ENCODE data around the gene BRD4.
A peak's percentile ranks its signal among the peaks of the same experiment; 100 is the strongest.

BRD4 gene

DNA sequence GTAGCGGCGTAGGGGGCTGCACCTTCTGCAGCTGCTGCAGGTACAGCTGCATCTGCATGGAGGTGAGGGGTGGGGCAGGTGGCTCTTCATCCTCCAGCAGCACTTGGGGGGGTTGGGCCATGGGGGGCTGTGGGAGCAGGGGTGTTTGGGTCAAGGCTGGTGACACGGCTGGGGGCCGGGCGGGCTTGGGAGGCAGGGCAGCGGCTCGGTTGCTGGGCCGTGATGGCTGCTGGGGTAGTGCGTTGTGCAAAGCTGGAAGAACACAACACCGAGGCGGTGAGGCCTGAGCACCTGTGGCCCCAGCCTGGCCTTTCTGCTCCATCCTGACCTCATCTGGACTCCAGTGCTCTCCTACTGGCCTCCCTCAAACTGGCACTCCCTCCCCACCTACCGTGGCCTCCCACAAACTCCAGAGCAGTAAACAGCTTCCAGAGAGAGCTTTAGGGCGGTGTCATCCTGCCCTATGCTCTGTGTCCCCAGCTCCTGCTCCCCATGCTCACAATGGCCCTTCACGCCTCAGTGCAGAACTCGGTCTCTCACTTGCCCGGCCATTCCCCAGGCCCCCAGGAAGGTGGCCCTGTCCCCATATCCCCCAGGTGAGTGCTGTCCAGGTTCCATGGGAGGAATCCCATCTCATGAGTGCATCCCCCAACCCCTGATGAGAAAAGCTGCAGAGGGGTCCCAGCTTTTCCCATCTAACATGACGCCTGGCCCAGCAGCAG, 88.9 kb downstream of the BRD4 start:
- in situ Hi-C loops (cut with MboI; ENCODE audit: low pct_unique_long_range_greater_than_20kb, low sequenced_read_pairs): no loop called here
- DNase-seq: no peak

- in situ Hi-C loops (cut with MboI; ENCODE audit: low pct_unique_long_range_greater_than_20kb, low sequenced_read_pairs): no loop called here
- no peak for DNase-seq
Observed at GRCh38 chr19:15241259-15241910, 91.0 kb downstream of the BRD4 start.

DNA sequence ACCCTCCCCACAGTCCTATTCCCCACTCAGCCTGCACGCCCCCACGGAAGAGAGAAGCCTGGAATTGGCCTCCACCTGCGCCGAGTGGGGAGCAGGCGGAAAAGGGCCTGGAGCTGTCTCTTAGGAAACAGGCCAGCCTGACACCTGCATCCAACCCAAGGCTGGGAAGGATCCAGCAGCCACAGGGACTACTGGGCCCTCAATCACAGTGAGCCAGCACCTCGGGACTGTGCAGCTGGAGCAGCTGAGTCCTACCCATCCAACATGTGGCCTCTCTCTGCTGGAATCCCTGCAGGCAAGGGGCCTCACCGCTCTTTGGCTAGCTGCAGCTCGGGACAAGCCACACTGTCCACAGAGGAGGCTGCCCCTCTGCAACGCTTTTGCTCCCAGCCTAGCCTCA, 91.8 kb downstream of the BRD4 start:
- in situ Hi-C loops (cut with MboI; ENCODE audit: low pct_unique_long_range_greater_than_20kb, low sequenced_read_pairs): no loop called here

GRCh38 chr19:15239337-15239949, 92.9 kb downstream of the BRD4 start:
- in situ Hi-C loops (cut with MboI; ENCODE audit: low pct_unique_long_range_greater_than_20kb, low sequenced_read_pairs): no loop called here
- no peak for DNase-seq

More for the DNA sequence above, 91.8 kb downstream of the BRD4 start:
- no peak for DNase-seq

GRCh38 chr19:15238639-15239155, 93.6 kb downstream of the BRD4 start:
- no peak for DNase-seq
- in situ Hi-C loops (cut with MboI; ENCODE audit: low pct_unique_long_range_greater_than_20kb, low sequenced_read_pairs): no loop called here

DNA sequence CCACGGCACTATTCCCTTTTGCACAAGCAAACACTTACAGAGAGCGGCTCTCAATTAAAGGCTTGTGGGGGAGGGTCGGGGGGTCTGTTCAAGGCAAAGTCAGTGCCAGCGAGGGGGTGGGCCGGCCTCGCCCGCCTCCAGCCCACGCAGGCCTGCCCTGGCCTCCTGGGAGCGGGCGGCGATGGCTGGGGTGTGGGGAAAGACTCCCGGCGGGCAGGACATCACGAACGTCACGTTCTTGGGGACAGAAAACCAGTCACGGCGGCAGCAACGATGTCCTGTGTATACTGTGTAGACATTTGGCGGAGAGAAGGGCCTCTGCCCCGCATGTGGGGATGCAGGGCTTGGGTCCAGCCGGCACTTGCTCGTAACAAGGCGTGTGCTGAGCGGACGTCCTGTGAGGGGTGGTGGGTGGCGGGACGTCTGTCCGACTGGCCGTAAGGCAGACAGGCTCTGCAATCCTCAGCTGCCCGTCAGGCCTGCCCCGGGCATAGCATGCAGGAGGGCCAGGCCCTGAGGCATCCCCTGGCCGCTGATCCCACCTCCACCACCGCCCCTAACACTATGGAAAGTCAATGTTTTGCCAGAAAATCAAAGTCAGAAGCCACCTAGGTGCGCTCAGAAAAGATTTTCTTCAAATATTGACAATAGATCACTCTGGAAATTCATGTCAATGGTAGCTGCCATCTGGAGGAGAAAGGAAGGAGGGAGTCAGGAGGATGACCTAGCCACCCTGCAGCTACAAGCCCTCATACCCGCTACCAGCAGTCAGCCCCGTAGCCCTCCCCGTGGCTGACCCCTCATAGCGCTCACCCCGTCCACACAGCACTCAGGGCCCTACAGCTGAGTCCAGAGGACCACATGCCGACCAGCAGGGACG, 94.3 kb downstream of the BRD4 start:
- in situ Hi-C loops (cut with MboI; ENCODE audit: low pct_unique_long_range_greater_than_20kb, low sequenced_read_pairs): no loop called here
- DNase-seq: no peak

GRCh38 chr19:15236886-15237285, 95.5 kb downstream of the BRD4 start:
- DNase-seq: no peak
- in situ Hi-C loops (cut with MboI; ENCODE audit: low pct_unique_long_range_greater_than_20kb, low sequenced_read_pairs): no loop called here

DNA sequence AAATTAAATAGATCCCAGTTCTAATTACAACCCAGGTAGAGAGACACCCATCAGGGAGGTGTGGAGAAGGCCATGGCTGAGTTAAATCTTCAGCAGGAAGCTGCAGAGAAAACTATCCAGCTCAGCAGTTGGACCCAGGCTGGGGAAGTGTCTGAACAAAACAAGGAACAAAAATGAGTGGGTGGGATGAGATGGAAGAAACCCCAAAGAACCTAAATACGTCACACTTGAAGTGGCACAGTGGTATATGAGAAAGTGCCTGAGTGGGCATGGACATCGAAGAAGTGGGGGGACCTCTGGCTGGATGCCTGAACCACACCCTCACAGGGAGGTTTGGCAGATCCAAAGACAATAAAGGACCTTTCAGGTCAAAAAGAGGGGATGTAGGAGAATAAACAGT, 96.6 kb downstream of the BRD4 start:
- no peak for DNase-seq
- in situ Hi-C loops (cut with MboI; ENCODE audit: low pct_unique_long_range_greater_than_20kb, low sequenced_read_pairs): no loop called here

- DNase-seq: no peak
- in situ Hi-C loops (cut with MboI; ENCODE audit: low pct_unique_long_range_greater_than_20kb, low sequenced_read_pairs): no loop called here
Observed at GRCh38 chr19:15234431-15235130, 97.8 kb downstream of the BRD4 start.

- in situ Hi-C loops (cut with MboI; ENCODE audit: low pct_unique_long_range_greater_than_20kb, low sequenced_read_pairs): no loop called here
- no peak for DNase-seq
Observed at GRCh38 chr19:15231271-15231670, 101.1 kb downstream of the BRD4 start.

- in situ Hi-C loops (cut with MboI; ENCODE audit: low pct_unique_long_range_greater_than_20kb, low sequenced_read_pairs): no loop called here
Observed at GRCh38 chr19:15227261-15227660, 105.1 kb downstream of the BRD4 start.

GRCh38 chr19:15225760-15226159, 106.6 kb downstream of the BRD4 start:
- no peak for DNase-seq
- in situ Hi-C loops (cut with MboI; ENCODE audit: low pct_unique_long_range_greater_than_20kb, low sequenced_read_pairs): no loop called here

More at GRCh38 chr19:15227261-15227660, 105.1 kb downstream of the BRD4 start:
- DNase-seq: no peak

GRCh38 chr19:15223649-15224361, 108.5 kb downstream of the BRD4 start:
- no peak for DNase-seq
- in situ Hi-C loops (cut with MboI; ENCODE audit: low pct_unique_long_range_greater_than_20kb, low sequenced_read_pairs): no loop called here

GRCh38 chr19:15222738-15223648, 109.3 kb downstream of the BRD4 start:
- DNase-seq: peak; percentile 93
- in situ Hi-C loops (cut with MboI; ENCODE audit: low pct_unique_long_range_greater_than_20kb, low sequenced_read_pairs): no loop called here

DNA sequence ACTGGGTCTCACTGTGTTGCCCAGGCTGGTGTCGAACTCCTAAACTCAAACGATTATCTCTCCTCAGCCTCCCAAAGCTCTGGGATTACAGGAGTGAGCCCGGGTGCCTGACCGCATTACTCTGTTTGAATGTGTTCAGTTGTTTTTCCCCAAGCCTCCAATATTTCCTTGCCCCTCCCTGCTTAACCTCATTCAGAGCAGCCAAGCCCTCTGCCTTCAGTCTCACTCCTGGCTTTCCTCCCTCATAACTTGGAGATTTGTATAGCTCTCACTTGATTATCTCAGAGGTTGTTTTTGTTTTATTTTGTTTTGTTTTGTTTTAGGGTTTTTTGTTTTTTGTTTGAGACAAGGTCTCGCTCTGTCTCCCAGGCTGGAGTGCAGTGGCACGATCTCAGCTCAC, 111.5 kb downstream of the BRD4 start:
- in situ Hi-C loops (cut with MboI; ENCODE audit: low pct_unique_long_range_greater_than_20kb, low sequenced_read_pairs): no loop called here
- no peak for DNase-seq

GRCh38 chr19:15218501-15218900, 113.8 kb downstream of the BRD4 start:
- in situ Hi-C loops (cut with MboI; ENCODE audit: low pct_unique_long_range_greater_than_20kb, low sequenced_read_pairs): no loop called here

GRCh38 chr19:15216363-15216762, 116.0 kb downstream of the BRD4 start:
- in situ Hi-C loops (cut with MboI; ENCODE audit: low pct_unique_long_range_greater_than_20kb, low sequenced_read_pairs): no loop called here
- no peak for DNase-seq

More at GRCh38 chr19:15218501-15218900, 113.8 kb downstream of the BRD4 start:
- no peak for DNase-seq

Measured in KBM-7 (cell line).